Measurements from ENCODE around the gene COL24A1.
"Not testable (repeated sequence)": the region's sequence is repeated elsewhere in the genome, so short reads cannot be mapped to it uniquely, and the experiment has no call there.

Gene COL24A1

DNA sequence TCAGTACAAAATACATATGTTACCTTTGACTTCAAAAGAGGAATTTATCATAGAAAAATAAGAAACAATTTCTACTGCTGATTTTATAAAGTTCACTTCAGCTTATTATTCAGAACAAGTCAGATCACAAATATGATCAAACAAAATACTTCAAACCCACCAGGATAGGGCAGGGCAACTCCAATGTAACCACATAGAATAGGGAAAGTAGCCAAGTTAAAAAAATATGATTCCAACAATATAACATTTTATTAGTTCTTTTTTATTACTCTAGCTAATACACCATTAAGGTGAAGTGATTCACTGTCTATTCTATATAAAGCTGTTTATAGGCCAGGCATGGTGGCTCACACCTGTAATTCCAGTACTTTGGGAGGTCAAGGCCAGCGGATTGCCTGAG, 393.8 kb downstream of the COL24A1 start:
- H3K4me1 ChIP-seq: peaks cover 0 to 8% (median 5%) of the 10 kb centered on the region in 10 experiments; a peak in 11 of 20 replicates
- no peaks in the 10 kb centered on the region for H3K27me3 ChIP-seq
- H3K27ac ChIP-seq: no peak overlapping the region
- no peaks in the 10 kb centered on the region for H4K20me1 ChIP-seq
- H3K9ac ChIP-seq: no peak overlapping the region
- H3K4me2 ChIP-seq: no peak overlapping the region
- TF ChIP-seq Cebpa-rat (IDR thresholded peaks at IDR 0.05): no peak
- no peaks in the 10 kb centered on the region for H3K36me3 ChIP-seq
- no peaks in the 10 kb centered on the region for H3K9me3 ChIP-seq (replicated peaks in 1 of 11)
- no peak overlapping the region for H3K4me3 ChIP-seq

DNA sequence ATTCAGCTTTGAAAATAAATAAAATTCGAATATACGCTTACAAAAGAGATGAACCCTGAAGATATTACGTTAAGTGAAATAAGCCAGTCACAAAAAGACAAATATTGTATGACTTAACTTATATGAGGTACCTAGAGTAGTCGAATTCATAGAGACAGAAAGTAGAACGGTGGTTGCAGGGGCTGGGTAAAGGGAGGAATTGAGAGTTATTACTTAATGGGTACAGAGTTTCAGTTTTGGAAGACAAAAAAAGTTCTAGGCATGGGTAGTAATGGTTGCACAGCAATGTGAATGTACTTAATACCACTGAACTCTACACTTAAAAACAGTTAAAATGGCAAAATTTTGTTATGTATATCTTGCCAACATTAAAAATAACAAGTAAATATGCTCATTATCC, 399.7 kb downstream of the COL24A1 start:
- Histone ChIP-seq H3K27me3 (no peaks in the 10 kb centered on the region), H3K4me3 (no peak overlapping the region), H3K4me2 (no peak overlapping the region), H4K20me1 (no peaks in the 10 kb centered on the region), H3K36me3 (no peaks in the 10 kb centered on the region), H3K9me3 (replicated peaks in 1 of 11) (peaks cover 0 to 10% (median 0%) of the 10 kb centered on the region in 11 experiments; a peak in 3 of 22 replicates), H3K27ac (no peak overlapping the region), H3K4me1 (no peaks in the 10 kb centered on the region), H3K9ac (no peak overlapping the region)
- TF ChIP-seq Cebpa-rat (IDR thresholded peaks at IDR 0.05): no peak

DNA sequence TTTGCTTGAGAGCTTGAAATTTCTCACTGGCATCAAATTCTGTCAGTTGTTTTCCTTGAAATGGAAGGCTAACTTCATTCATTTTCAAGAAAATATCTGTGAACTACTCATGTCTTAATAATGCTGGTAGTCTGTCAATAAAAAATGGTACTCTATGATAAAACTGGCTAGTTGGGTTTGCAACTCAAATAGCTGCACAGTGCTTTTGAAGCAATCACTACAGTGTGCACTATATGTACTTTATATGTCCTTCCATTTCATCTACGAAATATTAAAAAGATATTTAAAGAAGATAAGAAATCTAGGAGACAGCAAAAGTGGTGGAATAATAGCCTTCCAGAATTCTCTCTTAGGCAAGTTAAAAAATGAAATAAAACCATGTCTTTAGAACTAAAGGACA, 408.5 kb downstream of the COL24A1 start:
- Histone ChIP-seq H3K4me2 (no peak overlapping the region), H3K4me3 (no peak overlapping the region), H3K9me3 (replicated peaks in 1 of 11) (no peaks in the 10 kb centered on the region), H3K4me1 (no peaks in the 10 kb centered on the region), H3K9ac (no peak overlapping the region), H3K27ac (no peak overlapping the region), H3K36me3 (no peaks in the 10 kb centered on the region), H3K27me3 (no peaks in the 10 kb centered on the region), H4K20me1 (no peaks in the 10 kb centered on the region)
- no peak for TF ChIP-seq Cebpa-rat (IDR thresholded peaks at IDR 0.05)

DNA sequence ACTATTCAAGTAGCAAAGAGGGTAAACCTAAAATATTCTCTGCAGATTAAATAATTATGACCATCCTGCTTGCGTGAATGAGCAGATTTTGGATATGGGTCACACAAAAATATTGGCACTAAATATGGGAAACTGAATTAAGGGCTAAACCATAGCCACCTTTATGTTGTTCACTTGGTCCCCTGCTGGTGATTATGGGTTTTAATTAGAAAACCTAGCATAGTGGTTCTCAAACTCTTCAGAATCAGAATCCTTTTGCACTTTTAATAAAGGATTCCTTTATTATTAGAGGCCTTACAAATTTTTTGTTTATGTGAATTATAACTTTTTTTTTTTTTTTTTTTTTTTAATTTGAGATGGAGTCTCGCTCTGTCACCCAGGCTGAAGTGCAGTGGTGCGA, 409.8 kb downstream of the COL24A1 start:
- no peak overlapping the region for H3K4me2 ChIP-seq
- H3K36me3 ChIP-seq: no peaks in the 10 kb centered on the region
- H3K9ac ChIP-seq: no peak overlapping the region
- H3K9me3 ChIP-seq (replicated peaks in 1 of 11): no peaks in the 10 kb centered on the region
- H3K27me3 ChIP-seq: no peaks in the 10 kb centered on the region
- no peaks in the 10 kb centered on the region for H4K20me1 ChIP-seq
- no peak for TF ChIP-seq Cebpa-rat (IDR thresholded peaks at IDR 0.05)
- H3K4me1 ChIP-seq: no peaks in the 10 kb centered on the region
- no peak overlapping the region for H3K4me3 ChIP-seq
- no peak overlapping the region for H3K27ac ChIP-seq

DNA sequence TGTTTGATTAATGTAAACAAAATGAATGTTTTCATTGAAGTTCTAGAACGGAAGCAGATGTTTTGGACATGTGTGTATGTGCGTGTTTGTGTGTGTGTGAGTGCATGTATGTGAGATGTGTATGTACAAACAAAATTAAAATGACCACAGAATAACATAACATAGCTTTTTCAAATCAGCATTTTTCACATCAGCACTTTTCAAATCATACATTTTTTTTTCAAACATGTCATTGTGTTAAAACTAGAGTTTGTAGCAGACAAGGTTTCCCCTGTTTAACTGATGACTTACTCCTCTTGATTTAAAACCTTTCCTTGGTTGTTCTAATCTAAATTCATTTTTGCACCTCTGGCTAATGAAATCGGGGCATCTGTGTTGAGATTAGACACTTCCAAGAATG, 412.8 kb downstream of the COL24A1 start:
- Histone ChIP-seq H3K4me2 (no peak overlapping the region), H3K36me3 (no peaks in the 10 kb centered on the region), H3K27me3 (no peaks in the 10 kb centered on the region), H3K4me1 (no peaks in the 10 kb centered on the region), H3K27ac (no peak overlapping the region), H3K9ac (no peak overlapping the region), H4K20me1 (no peaks in the 10 kb centered on the region), H3K9me3 (replicated peaks in 1 of 11) (no peaks in the 10 kb centered on the region), H3K4me3 (no peak overlapping the region)
- no peak for TF ChIP-seq Cebpa-rat (IDR thresholded peaks at IDR 0.05)

DNA sequence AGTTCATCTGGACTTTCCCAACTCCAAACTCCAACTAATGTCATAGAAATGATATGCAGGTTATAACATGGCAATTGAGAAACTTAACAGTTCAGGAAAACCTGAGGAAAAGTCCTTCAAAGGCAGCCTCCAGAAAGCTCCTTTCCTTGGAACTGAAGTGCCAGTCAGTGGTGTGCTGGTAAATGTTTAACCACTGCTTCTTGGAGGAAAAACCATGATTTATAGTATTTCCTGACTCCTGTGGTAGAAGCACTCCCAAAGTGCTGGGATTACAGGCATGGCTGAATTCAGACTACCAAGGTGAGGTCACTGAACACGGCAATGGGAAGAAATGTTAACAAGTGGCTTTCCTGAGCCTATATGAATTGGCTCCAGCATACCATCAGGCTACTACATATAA, 421.6 kb downstream of the COL24A1 start:
- no peak overlapping the region for H3K4me2 ChIP-seq
- no peak overlapping the region for H3K4me3 ChIP-seq
- H3K4me1 ChIP-seq: no peaks in the 10 kb centered on the region
- H3K36me3 ChIP-seq: no peaks in the 10 kb centered on the region
- no peak overlapping the region for H3K9ac ChIP-seq
- TF ChIP-seq Cebpa-rat (IDR thresholded peaks at IDR 0.05): no peak
- no peaks in the 10 kb centered on the region for H3K27me3 ChIP-seq
- no peak overlapping the region for H3K27ac ChIP-seq
- H4K20me1 ChIP-seq: no peaks in the 10 kb centered on the region
- H3K9me3 ChIP-seq (replicated peaks in 1 of 11): no peaks in the 10 kb centered on the region

DNA sequence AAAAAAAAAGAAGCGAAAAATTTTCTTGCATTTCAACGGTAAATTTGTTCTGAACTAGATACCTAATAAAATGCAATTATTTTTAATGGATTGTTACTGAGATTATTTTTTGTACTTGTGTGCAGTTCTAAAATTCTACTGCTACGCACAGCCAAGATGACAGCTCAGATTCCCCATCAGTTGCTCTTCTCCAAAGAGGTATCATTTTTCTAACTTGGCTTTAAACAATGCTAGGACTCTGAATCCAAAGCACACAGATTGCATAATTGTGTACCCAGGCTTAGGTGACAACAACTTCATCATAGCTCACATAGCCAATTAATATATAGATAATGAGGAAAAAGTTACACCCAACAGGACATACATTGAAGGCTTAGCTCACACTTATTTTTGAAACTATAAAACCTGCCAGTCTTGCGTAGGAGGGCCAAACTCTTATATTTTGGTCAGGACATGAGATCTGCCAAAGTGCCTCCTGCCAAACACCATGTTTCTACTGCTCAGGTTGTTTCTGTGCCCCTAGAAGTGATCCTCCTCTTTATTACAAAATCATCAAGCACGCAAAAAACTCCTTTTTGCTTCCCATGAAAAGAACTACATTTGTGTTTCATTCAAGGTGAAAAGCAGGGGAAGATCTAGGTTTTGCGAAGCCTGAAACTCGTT, 437.8 kb downstream of the COL24A1 start:
- Histone ChIP-seq H3K4me2 (no peak overlapping the region), H4K20me1 (no peaks in the 10 kb centered on the region), H3K36me3 (no peaks in the 10 kb centered on the region), H3K27ac (no peak overlapping the region), H3K4me3 (no peak overlapping the region), H3K9me3 (replicated peaks in 1 of 11) (peaks cover 28 to 45% (median 41%) of the 10 kb centered on the region in 11 experiments), H3K4me1 (no peaks in the 10 kb centered on the region), H3K9ac (no peak overlapping the region), H3K27me3 (no peaks in the 10 kb centered on the region)
- TF ChIP-seq Cebpa-rat (IDR thresholded peaks at IDR 0.05): no peak

DNA sequence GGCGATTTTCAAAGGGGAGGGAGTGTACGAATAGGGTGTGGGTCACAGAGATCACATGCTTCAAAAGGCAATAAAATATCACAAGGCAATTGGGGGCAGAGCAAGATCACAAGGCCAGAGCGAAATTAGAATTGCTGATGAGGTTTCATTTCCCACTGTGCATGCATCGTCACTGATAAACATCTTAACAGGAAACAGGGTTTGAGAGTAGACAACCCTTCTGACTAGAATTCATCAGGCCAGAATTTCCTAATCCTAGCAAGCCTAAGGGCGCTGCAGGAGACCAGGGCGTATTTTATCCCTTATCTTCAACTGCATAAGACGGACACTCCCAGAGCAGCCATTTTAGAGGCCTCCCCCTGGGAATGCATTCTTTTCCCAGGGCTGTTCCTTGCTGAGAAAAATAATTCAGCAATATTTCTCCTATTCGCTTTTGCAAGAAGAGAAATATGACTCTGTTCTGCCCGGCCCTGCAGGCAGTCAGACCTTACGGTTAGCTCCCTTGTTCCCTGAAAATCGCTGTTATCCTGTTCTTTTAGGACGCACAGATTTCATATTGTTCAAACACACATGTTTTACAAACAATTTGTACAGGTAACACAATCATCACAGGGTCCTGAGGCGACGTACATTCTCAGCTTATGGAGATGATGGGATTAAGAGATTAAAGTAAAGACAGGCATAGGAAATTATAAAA, 442.0 kb downstream of the COL24A1 start:
- H3K27me3 ChIP-seq, H3K4me3 ChIP-seq, H4K20me1 ChIP-seq, H3K4me2 ChIP-seq, H3K9ac ChIP-seq, H3K36me3 ChIP-seq, H3K4me1 ChIP-seq, H3K27ac ChIP-seq: not testable (repeated sequence)
- peaks cover 23 to 28% (median 26%) of the 10 kb centered on the region in 11 experiments for H3K9me3 ChIP-seq (replicated peaks in 1 of 11)

DNA sequence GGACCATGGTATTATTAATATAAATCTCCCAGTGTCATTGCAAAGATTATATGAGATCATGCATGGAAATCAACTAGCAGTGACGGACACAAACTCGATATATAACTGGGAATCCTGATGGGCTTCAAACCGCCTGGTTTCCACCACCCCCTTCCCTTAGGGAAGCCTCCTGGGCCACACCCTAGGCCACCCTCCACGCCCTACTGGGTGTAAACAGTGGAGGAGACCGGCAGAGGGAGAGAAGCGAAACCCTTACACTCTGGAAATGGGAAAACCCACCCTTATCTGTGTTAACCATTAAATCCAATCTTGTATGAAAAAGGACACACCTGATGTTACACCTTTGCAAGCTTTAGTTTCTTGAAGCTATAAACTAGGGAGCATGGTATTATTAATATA, 447.7 kb downstream of the COL24A1 start:
- peaks cover 0 to 30% (median 0%) of the 10 kb centered on the region in 11 experiments; a peak in 5 of 22 replicates for H4K20me1 ChIP-seq
- H3K9me3 ChIP-seq (replicated peaks in 1 of 11): peaks cover 5 to 19% (median 12%) of the 10 kb centered on the region in 11 experiments
- no peak for TF ChIP-seq Cebpa-rat (IDR thresholded peaks at IDR 0.05)
- peak overlapping the region; percentile 63 to 99 (median 94) for H3K4me2 ChIP-seq
- H3K27me3 ChIP-seq: no peaks in the 10 kb centered on the region
- peak overlapping the region; percentile 59 to 86 (median 81); a peak in 20 of 22 replicates for H3K27ac ChIP-seq
- peaks cover 19 to 30% (median 24%) of the 10 kb centered on the region in 11 experiments for H3K36me3 ChIP-seq
- H3K4me3 ChIP-seq: peak overlapping the region; percentile 82 to 99 (median 93)
- peak overlapping the region; percentile 80 to 90 (median 85) for H3K9ac ChIP-seq
- peaks cover 9 to 27% (median 18%) of the 10 kb centered on the region in 10 experiments for H3K4me1 ChIP-seq
